Stimulated activated CD4-positive, alpha-beta T cell treated with anti-CD3 and anti-CD28 coated beads, TNF-alpha, amount 100 ng/mL, for 1 hour (primary cell): ENCODE data around the gene SKIL.

Source experiments
- DNase-seq, 3 donors: peaks; one replicate each; pipeline ENCODE4 v3.0.0-alpha.2; 2020; ENCODE audit warnings: low read depth in 3 of 3, low spot score in 1 of 3

SKIL gene

GRCh38 chr3:170387950-170388349 lies 30.4 kb downstream of the SKIL start:
- DNase-seq = no peak

- DNase-seq = no peak
These were observed 33.6 kb downstream of the SKIL start for GRCh38 chr3:170391108-170391507.

GRCh38 chr3:170397685-170398084 lies 40.2 kb downstream of the SKIL start:
- DNase-seq = no peak

- DNase-seq = no peak
These were observed 47.6 kb downstream of the SKIL start for GRCh38 chr3:170405101-170405500.

GRCh38 chr3:170410428-170411029 lies 53.0 kb downstream of the SKIL start:
- no peak for DNase-seq

- no peak for DNase-seq
These were observed 55.8 kb downstream of the SKIL start for GRCh38 chr3:170413291-170413690.

GRCh38 chr3:170414202-170414663 lies 56.7 kb downstream of the SKIL start:
- DNase-seq = no peak

GRCh38 chr3:170417090-170417489 lies 59.6 kb downstream of the SKIL start:
- DNase-seq = no peak

GRCh38 chr3:170418422-170419398 lies 61.2 kb downstream of the SKIL start, which contains the start of gene CLDN11:
TSS of gene CLDN11 (plus strand) at chr3:170418868. CDS start at chr3:170419067, 199 bp downstream.
- DNase-seq = no peak

GRCh38 chr3:170419557-170420087 lies 62.1 kb downstream of the SKIL start:
- no peak for DNase-seq

GRCh38 chr3:170420307-170420821 lies 62.8 kb downstream of the SKIL start:
- DNase-seq = no peak

GRCh38 chr3:170421111-170421641 lies 63.7 kb downstream of the SKIL start:
- DNase-seq = no peak

- no peak for DNase-seq
These were observed 64.2 kb downstream of the SKIL start for GRCh38 chr3:170421758-170422157.

- no peak for DNase-seq
These were observed 65.6 kb downstream of the SKIL start for GRCh38 chr3:170423001-170423615.

GRCh38 chr3:170424879-170425278 lies 67.4 kb downstream of the SKIL start:
- no peak for DNase-seq

- no peak for DNase-seq
These were observed 68.2 kb downstream of the SKIL start for GRCh38 chr3:170425491-170426239.

- no peak for DNase-seq
These were observed 68.8 kb downstream of the SKIL start for GRCh38 chr3:170426240-170426797.

- DNase-seq = no peak
These were observed 70.6 kb downstream of the SKIL start for GRCh38 chr3:170428095-170428494.

GRCh38 chr3:170429050-170429449 lies 71.5 kb downstream of the SKIL start:
- DNase-seq = no peak

GRCh38 chr3:170431054-170431453 lies 73.5 kb downstream of the SKIL start:
- DNase-seq = no peak
